ENCODE measurements around the gene FIBP.

The FIBP gene

GRCh38 chr11:65867284-65868071 is 20.8 kb downstream of the FIBP start:
- DNase-seq (ENCODE audit: low spot score in 2 of 2) = peak in 1 of 2 experiments; percentile 52
- Histone ChIP-seq H3K4me1 (no peaks in the 10 kb centered on the region), H3K9me3 (no peaks in the 10 kb centered on the region), H3K27me3 (ENCODE audit: low read depth) (no peaks in the 10 kb centered on the region), H3K36me3 (replicated peaks) (peaks cover 46% of the 10 kb centered on the region), H3K4me3 (no peak overlapping the region)
- in situ Hi-C loops (cut with MboI; ENCODE audit: low sequenced_read_pairs) = no loop called here

GRCh38 chr11:65866509-65867283 is 21.6 kb downstream of the FIBP start:
- Histone ChIP-seq H3K9me3 (no peaks in the 10 kb centered on the region), H3K4me1 (no peaks in the 10 kb centered on the region), H3K36me3 (replicated peaks) (peaks cover 53% of the 10 kb centered on the region), H3K27me3 (ENCODE audit: low read depth) (no peaks in the 10 kb centered on the region), H3K4me3 (no peak overlapping the region)
- in situ Hi-C loops (cut with MboI; ENCODE audit: low sequenced_read_pairs) = no loop called here
- no peak for DNase-seq (ENCODE audit: low spot score in 2 of 2)

DNA sequence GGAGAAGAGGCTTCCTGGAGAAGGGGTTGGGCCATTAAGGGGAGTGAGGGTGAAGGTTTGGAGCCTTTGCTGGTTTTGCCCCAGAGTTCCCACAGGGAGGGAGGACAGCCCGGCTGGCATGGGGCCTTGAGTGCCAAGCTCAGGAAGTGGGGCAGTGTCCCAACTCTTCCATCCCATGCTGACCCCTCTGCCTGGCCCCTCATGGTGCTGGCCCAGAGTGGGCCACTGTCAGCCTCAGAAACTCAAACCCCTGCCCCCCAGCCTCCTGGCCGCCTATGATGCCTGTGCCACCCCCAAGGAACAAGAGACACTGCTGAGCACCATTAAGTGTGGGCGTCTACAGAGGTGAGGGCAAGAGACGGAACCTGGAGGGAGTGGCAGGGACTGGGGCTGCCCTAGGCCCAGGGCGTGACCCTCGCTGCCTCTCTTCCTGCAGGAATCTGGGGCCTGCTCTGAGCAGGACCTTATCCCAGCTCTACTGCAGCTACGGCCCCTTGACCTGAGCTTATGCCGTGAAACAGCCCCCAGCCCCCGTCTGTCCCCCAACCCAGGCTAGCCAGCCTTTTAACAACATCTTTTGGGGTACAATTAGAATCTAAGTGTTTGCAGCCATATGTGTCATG is 22.6 kb downstream of the FIBP start:
- no peaks in the 10 kb centered on the region for H3K4me1 ChIP-seq
- H3K9me3 ChIP-seq = no peaks in the 10 kb centered on the region
- peaks cover 56% of the 10 kb centered on the region for H3K36me3 ChIP-seq (replicated peaks)
- H3K27me3 ChIP-seq (ENCODE audit: low read depth) = no peaks in the 10 kb centered on the region
- DNase-seq (ENCODE audit: low spot score in 2 of 2) = no peak
- no peak overlapping the region for H3K4me3 ChIP-seq
- in situ Hi-C loops (cut with MboI; ENCODE audit: low sequenced_read_pairs) = no loop called here

DNA sequence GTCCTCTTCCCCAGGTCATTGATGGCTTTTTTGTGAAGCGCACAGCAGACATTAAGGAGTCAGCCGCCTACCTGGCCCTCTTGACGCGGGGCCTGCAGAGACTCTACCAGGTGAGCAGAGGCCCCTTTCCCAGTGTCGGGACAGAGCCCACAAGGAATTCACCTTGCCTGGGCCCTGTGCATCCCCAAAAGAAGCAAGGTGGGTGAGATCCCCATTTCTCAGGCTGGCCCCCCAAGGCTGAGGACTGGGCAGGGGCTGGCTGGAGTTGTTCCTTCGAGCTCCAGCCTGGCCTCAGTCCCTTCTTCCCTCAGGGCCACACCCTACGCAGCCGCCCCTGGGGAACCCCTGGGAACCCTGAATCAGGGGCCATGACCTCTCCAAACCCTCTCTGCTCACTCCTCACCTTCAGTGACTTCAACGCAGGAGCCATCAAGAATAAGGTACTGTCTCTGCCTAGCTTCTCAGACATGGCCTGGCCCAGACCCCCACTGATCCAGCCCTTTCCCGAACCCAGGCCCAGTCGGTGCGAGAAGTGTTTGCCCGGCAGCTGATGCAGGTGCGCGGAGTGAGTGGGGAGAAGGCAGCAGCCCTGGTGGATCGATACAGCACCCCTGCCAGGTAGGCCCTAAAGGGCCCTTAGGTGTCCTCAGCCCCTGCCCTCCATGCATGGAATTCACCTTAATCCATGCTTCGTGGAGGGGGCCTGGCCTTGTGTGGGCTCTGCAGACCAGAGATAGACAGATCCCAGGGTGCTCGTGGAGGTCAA is 23.4 kb downstream of the FIBP start:
- Histone ChIP-seq H3K36me3 (replicated peaks) (peaks cover 58% of the 10 kb centered on the region), H3K9me3 (no peaks in the 10 kb centered on the region), H3K4me3 (no peak overlapping the region), H3K4me1 (peaks cover 2% of the 10 kb centered on the region; the same call in 1 of the 2 replicates), H3K27me3 (ENCODE audit: low read depth) (no peaks in the 10 kb centered on the region)
- in situ Hi-C loops (cut with MboI; ENCODE audit: low sequenced_read_pairs) = no loop called here
- DNase-seq (ENCODE audit: low spot score in 2 of 2) = no peak

- in situ Hi-C loops (cut with MboI; ENCODE audit: low sequenced_read_pairs) = no loop called here
- Histone ChIP-seq H3K4me1 (peaks cover 5% of the 10 kb centered on the region; the same call in 1 of the 2 replicates), H3K36me3 (replicated peaks) (peaks cover 58% of the 10 kb centered on the region), H3K4me3 (no peak overlapping the region), H3K9me3 (no peaks in the 10 kb centered on the region), H3K27me3 (ENCODE audit: low read depth) (no peaks in the 10 kb centered on the region)
- DNase-seq (ENCODE audit: low spot score in 2 of 2) = no peak
Observed at GRCh38 chr11:65863889-65864705, 24.2 kb downstream of the FIBP start.

- peak in 1 of 2 experiments; percentile 4 for DNase-seq (ENCODE audit: low spot score in 2 of 2)
- Histone ChIP-seq H3K9me3 (no peaks in the 10 kb centered on the region), H3K4me3 (no peak overlapping the region), H3K4me1 (peaks cover 5% of the 10 kb centered on the region; the same call in 1 of the 2 replicates), H3K36me3 (replicated peaks) (peaks cover 57% of the 10 kb centered on the region), H3K27me3 (ENCODE audit: low read depth) (no peaks in the 10 kb centered on the region)
- in situ Hi-C loops (cut with MboI; ENCODE audit: low sequenced_read_pairs) = no loop called here
Observed at GRCh38 chr11:65862941-65863888, 25.1 kb downstream of the FIBP start.

GRCh38 chr11:65862191-65862735 is 26.0 kb downstream of the FIBP start:
- Histone ChIP-seq H3K27me3 (ENCODE audit: low read depth) (no peaks in the 10 kb centered on the region), H3K4me3 (no peak overlapping the region), H3K9me3 (no peaks in the 10 kb centered on the region), H3K36me3 (replicated peaks) (peaks cover 56% of the 10 kb centered on the region), H3K4me1 (peaks cover 5% of the 10 kb centered on the region; the same call in 1 of the 2 replicates)
- DNase-seq (ENCODE audit: low spot score in 2 of 2) = peak in 1 of 2 experiments; percentile 9
- in situ Hi-C loops (cut with MboI; ENCODE audit: low sequenced_read_pairs) = no loop called here

DNA sequence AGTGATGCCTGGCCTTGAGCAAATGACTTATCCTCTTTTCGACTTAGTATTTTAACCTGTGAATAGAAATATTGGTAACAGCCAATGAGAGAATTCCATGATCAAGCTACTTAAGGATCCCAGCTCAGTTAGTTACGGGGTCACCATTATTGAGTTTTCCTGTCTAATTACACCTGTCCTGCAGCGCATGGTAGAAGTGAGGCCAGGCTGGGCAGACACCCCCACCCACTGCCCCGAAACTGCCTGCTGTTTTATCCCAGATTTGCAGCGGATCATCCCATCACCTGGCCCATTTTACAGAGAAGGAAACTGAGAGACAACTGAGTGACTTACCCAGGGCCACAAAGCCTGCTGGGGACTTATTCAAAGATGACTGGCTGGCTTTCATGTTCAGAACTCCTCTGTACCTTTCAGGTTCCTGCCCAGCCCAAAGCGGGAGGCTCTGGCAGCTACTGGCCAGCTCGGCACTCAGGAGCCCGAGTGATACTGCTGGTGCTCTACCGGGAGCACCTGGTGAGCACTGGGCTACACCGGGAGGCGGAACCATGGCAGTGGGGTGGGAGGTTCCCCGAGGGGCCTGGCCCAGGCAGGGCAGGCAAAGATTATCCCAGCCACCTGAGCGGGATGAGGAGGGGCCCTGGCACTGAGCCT is 26.6 kb downstream of the FIBP start:
- H3K9me3 ChIP-seq = no peaks in the 10 kb centered on the region
- H3K36me3 ChIP-seq (replicated peaks) = peaks cover 62% of the 10 kb centered on the region
- peak in 1 of 2 experiments; percentile 5 for DNase-seq (ENCODE audit: low spot score in 2 of 2)
- H3K4me3 ChIP-seq = peak overlapping the region; percentile 96
- H3K27me3 ChIP-seq (ENCODE audit: low read depth) = no peaks in the 10 kb centered on the region
- in situ Hi-C loops (cut with MboI; ENCODE audit: low sequenced_read_pairs) = no loop called here
- H3K4me1 ChIP-seq = peaks cover 5% of the 10 kb centered on the region; the same call in 1 of the 2 replicates

DNA sequence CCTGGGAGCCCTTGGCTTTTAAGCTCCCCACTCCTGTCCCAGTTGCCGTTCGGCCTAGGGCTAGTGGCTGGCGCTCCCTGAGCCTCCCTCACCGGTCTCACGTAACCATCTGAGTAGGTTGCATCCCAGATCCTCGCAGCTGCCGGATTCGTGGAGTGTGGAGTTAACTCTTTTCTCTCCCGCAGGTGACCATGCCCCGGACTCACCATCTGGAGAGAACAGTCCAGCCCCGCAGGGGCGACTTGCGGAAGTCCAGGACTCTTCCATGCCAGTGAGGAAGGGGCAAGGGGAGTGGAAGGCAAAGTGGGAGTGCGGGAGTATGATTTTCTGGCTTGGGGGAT is 27.1 kb downstream of the FIBP start:
- Histone ChIP-seq H3K27me3 (ENCODE audit: low read depth) (no peaks in the 10 kb centered on the region), H3K4me1 (peaks cover 9% of the 10 kb centered on the region; the same call in 1 of the 2 replicates), H3K9me3 (no peaks in the 10 kb centered on the region), H3K4me3 (peak overlapping the region; percentile 96), H3K36me3 (replicated peaks) (peaks cover 62% of the 10 kb centered on the region)
- DNase-seq (ENCODE audit: low spot score in 2 of 2) = peak in 1 of 2 experiments; percentile 37
- in situ Hi-C loops (cut with MboI; ENCODE audit: low sequenced_read_pairs) = no loop called here

DNA sequence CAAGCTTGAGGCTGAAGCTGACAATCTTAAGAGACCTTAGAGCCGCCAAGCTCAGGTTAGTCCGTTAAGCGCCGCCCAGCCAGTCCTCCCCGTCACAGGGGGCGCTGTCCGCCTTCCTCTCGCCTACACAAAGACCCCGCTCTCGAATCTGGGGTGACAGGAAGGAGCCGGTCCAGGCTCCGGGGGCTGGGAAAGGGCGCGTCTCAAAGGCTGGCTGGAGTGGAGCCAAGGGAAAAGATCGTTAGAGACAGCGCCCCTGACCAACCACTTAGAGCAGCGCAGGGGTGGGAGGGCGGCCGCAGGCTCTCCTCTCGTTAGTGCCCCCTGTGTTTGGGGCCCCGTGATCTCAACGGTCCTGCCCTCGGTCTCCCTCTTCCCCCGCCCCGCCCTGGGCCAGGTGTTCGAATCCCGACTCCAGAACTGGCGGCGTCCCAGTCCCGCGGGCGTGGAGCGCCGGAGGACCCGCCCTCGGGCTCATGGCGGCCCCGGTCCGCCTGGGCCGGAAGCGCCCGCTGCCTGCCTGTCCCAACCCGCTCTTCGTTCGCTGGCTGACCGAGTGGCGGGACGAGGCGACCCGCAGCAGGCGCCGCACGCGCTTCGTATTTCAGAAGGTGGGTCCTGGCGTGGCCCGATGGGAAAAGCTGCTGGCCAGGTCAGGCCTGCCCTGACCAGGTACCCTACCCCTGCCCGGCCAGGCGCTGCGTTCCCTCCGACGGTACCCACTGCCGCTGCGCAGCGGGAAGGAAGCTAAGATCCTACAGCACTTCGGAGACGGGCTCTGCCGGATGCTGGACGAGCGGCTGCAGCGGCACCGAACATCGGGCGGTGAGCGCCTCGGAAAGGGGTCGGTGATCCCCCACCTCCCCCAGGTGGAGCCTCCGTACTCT is 27.8 kb downstream of the FIBP start, which contains the start of gene MUS81:
MUS81 (plus strand) TSS at position 156 of the 887 bp plus-strand sequence; CDS start at position 477, 321 bp downstream.
- Histone ChIP-seq H3K36me3 (replicated peaks) (peaks cover 62% of the 10 kb centered on the region), H3K4me3 (peak within 1 kb of the TSS; percentile 96), H3K9me3 (no peaks in the 10 kb centered on the region), H3K27me3 (ENCODE audit: low read depth) (no peaks in the 10 kb centered on the region), H3K4me1 (peaks cover 9% of the 10 kb centered on the region; the same call in 1 of the 2 replicates)
- in situ Hi-C loops (cut with MboI; ENCODE audit: low sequenced_read_pairs) = no loop called here
- peak; percentile 94 to 99 for DNase-seq (ENCODE audit: low spot score in 2 of 2)

Measured in HAP-1 (cell line).